H1 (cell line): ENCODE measurements around the gene BECN2. TPM values are rescaled to one million over a fixed set of nuclear protein-coding genes. Genes with fewer than 3 reads are reported as not detected.

Experiments
- polyA plus RNA-seq, 7 experiments: library from polyadenylated mRNA; depleted of rRNA in 3 of 7; stranded (reverse) in 5 of 7; unstranded in 2 of 7; fragments of >200 nt in 5 of 7; fragments of 200-250 nt in 2 of 7; gene quantifications; 1 replicate in 5 of 7; 2 replicates in 1 of 7; 4 replicates in 1 of 7; pipeline versions ENCODE4 v1.2.1 to v1.2.3, GENCODE V29; 2011 to 2013; ENCODE audit warnings: missing spikeins in 2 of 7, mixed read lengths in 2 of 7
- total RNA-seq: library from RNA; stranded (reverse); fragmentation: NEBNext Ultra II Directional; extraction: Animal tissue kit (Norgen Biotek cat#: 25700); gene quantifications from 2 replicates; pipeline ENCODE4 v1.2.1, GENCODE V29; 2021

Gene BECN2
- total and polyA plus RNA-seq, 2 of the 8 experiments (the other 6 are each of a cell fraction or from before 2014, with no cell fraction given) = not detected

Other genes with a start within 250 kb of the BECN2 start
- gene EXO1, start 109.6 kb upstream of the BECN2 start, total RNA-seq = 36.4 and 43.0 TPM in 2 replicates
- gene EXO1, start 109.6 kb upstream of the BECN2 start, polyA plus RNA-seq (2011; rRNA removed) = 6.6 and 9.2 TPM in 2 replicates
- 1.7 and 2.1 TPM in 2 replicates for gene MAP1LC3C, start 41.3 kb downstream of the BECN2 start, total RNA-seq
- gene MAP1LC3C, start 41.3 kb downstream of the BECN2 start, polyA plus RNA-seq (2011; rRNA removed) = 2.3 and 3.2 TPM in 2 replicates